Stimulated activated CD8-positive, alpha-beta memory T cell treated with anti-CD3 and anti-CD28 coated beads, Interleukin-7, amount 100 ng/mL, for 48 hours (primary cell): Measurements from ENCODE around the gene NSD2.
A peak's percentile ranks its signal among the peaks of the same experiment; 100 is the strongest.
"Not testable (repeated sequence)": the region's sequence is repeated elsewhere in the genome, so short reads cannot be mapped to it uniquely, and the experiment has no call there.

Experiments
- DNase-seq, 2 donors: peaks; one replicate each; pipeline ENCODE4 v3.0.0-alpha.2; 2020; ENCODE audit warnings: low read depth in 1 of 2; ENCODE audit errors: extremely low read depth in 1 of 2

Gene NSD2

GRCh38 chr4:1993718-1994516, 122.7 kb downstream of the NSD2 start:
- DNase-seq, result not testable (repeated sequence)

- DNase-seq, result no peak
Measured at GRCh38 chr4:1994938-1995337, 123.7 kb downstream of the NSD2 start.

- DNase-seq, result no peak
Measured at GRCh38 chr4:1996866-1997611, 125.8 kb downstream of the NSD2 start.

- DNase-seq, result no peak
Measured at GRCh38 chr4:1997712-1998111, 126.5 kb downstream of the NSD2 start.

- DNase-seq, result no peak
Measured at GRCh38 chr4:1998296-1998695, 127.1 kb downstream of the NSD2 start.

GRCh38 chr4:1999308-1999707, 128.1 kb downstream of the NSD2 start:
- DNase-seq, result not testable (repeated sequence)

GRCh38 chr4:2003361-2003760, 132.2 kb downstream of the NSD2 start:
- not testable (repeated sequence) for DNase-seq

- no peak for DNase-seq
Measured at GRCh38 chr4:2006367-2006766, 135.2 kb downstream of the NSD2 start.

- no peak for DNase-seq
Measured at GRCh38 chr4:2006956-2007653, 135.9 kb downstream of the NSD2 start.

GRCh38 chr4:2007804-2008670, 136.8 kb downstream of the NSD2 start:
- DNase-seq, result no peak

GRCh38 chr4:2008671-2008920, 137.4 kb downstream of the NSD2 start:
- no peak for DNase-seq

- DNase-seq, result peak; percentile 82 to 89
Measured at GRCh38 chr4:2008921-2009650, 137.9 kb downstream of the NSD2 start, which contains the start of gene NELFA. NELFA (minus strand) TSS chr4:2008974; CDS start chr4:2008959, 15 bp downstream.

GRCh38 chr4:2009651-2010233, 138.5 kb downstream of the NSD2 start:
- DNase-seq, result peak in 1 of 2 donors; percentile 27

- no peak for DNase-seq
Measured at GRCh38 chr4:2011583-2011982, 140.4 kb downstream of the NSD2 start.

GRCh38 chr4:2015008-2015407, 143.8 kb downstream of the NSD2 start:
- DNase-seq, result no peak

- not testable (repeated sequence) for DNase-seq
Measured at GRCh38 chr4:2021358-2022018, 150.3 kb downstream of the NSD2 start.

GRCh38 chr4:2024683-2025082, 153.5 kb downstream of the NSD2 start:
- no peak for DNase-seq

GRCh38 chr4:2025817-2026216, 154.6 kb downstream of the NSD2 start:
- no peak for DNase-seq

GRCh38 chr4:2027120-2027519, 155.9 kb downstream of the NSD2 start:
- not testable (repeated sequence) for DNase-seq
